HG02678 (cell line): ENCODE results near the gene TMEM80.
"Not testable (repeated sequence)": the region's sequence is repeated elsewhere in the genome, so short reads cannot be mapped to it uniquely, and the experiment has no call there.

Experiments used
- ATAC-seq: cut with Tn5 transposase; IDR thresholded peaks from one replicate; pipeline ENCODE4 v1.9.1; 2021; ENCODE audit warnings: mild to moderate bottlenecking, moderate library complexity; ENCODE audit not compliant: unreplicated experiment

TMEM80 gene

GRCh38 chr11:695538-696248 lies at the start of gene TMEM80:
TMEM80 (plus strand) TSS chr11:695816; CDS start chr11:695828, 12 bp downstream.
- peak; percentile 73 for ATAC-seq

DNA sequence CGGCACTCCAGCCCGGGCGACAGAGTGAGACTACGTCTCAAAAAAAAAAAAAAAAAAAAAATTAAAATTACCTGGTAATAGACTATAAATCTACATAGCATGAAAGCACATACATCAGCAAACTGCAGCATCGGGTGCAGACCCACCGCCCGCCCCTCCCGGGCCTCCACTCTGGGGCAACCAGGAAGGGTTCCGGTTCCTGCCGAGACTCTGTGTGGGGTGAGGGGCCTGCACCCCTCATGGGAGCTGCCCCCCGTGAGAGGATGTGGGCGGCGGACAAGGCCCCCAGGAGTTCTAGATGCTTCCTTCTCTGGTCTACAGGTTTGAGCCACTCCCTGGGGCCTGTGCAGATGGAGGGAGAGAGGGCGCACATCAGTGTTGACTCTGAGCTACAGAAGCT lies 49.4 kb upstream of the TMEM80 start:
- no peak for ATAC-seq

DNA sequence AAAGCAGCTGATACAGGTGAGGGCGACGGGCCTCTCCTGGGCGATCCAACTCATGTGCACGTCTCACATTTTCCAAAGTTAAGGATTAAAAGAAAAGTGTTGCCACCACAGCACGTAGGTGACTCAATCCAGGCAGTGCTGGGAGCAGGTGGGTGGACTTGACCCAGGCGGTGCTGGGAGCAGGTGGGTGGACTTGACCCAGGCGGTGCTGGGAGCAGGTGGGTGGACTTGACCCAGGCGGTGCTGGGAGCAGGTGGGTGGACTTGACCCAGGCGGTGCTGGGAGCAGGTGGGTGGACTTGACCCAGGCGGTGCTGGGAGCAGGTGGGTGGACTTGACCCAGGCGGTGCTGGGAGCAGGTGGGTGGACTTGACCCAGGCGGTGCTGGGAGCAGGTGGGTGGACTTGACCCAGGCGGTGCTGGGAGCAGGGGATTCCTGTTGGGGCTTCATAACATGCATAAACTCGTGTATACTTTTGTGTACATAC lies 47.9 kb upstream of the TMEM80 start:
- ATAC-seq = not testable (repeated sequence)

- ATAC-seq = no peak
These were observed 45.1 kb upstream of the TMEM80 start for GRCh38 chr11:650482-650881.

DNA sequence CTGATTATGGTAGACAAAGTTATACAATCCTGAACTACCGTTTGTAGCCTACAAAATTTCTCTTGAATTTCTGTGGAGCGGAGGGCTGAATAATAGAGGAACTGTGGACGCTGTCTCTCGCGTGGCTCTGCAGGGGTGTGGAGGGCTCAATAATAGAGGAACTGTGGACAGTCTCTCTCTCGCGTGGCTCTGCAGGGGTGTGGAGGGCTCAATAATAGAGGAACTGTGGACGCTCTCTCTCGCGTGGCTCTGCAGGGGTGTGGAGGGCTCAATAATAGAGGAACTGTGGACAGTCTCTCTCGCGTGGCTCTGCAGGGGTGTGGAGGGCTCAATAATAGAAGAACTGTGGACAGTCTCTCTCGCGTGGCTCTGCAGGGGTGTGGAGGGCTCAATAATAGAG lies 42.5 kb upstream of the TMEM80 start:
- ATAC-seq = not testable (repeated sequence)

DNA sequence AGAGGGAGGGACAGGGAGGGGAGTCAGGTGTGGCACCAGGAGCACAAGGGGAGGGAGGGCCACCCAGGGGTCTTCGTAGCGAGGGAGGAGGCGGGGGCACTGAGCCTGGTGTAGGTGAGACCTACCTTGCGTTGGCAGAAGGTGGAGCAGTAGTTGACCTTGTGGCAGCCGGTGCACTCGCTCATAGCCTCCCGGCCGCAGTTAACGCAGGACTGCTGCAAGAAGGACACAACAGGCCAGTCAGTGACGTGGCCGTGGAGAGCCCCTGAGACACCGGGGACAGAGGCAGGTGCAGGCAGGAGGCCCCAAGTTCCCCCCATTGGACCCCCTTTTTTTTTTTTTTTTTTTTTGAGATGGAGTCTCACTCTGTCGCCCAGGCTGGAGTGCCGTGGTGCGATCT lies 41.8 kb upstream of the TMEM80 start:
- ATAC-seq = no peak

DNA sequence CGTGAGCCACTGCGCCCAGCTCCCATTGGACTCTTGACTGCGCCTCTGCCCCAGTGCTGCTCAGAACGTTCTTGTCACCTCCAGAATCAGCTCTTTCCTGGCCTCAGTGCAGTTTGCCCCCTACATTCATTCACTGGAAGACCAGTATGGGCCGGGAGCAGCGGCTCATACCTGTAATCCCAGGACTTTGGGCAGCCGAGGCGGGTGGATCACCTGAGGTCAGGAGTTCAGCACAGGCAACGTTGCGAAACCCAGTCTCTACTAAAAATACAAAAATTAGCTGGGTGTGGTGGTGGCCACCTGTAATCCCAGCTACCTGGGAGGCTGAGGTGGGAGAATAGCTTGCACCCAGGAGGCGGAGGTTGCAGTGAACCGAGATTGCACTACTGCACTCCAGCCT lies 41.2 kb upstream of the TMEM80 start:
- not testable (repeated sequence) for ATAC-seq

- no peak for ATAC-seq
These were observed 40.4 kb upstream of the TMEM80 start for GRCh38 chr11:655036-655726.

DNA sequence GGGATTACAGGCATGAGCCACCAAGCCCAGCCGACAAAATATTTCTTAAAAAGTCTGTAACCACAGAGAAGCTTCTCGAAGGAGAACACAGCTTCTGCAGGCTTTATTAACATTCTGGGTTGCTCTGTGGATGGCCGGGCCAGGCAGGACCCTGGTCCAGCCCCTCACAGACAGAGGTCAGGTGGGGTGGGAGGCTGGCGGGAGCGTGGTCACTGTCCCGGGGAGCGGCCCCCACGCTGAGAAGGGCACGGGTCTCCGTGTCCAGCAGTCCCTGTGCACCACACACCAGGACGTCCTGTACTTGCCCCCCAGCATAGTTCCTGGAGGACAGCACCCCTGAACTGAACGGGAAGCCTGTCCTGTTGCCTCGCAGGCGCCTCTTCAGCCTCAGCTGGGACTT lies 39.2 kb upstream of the TMEM80 start:
- ATAC-seq = no peak

- ATAC-seq = no peak
These were observed 38.8 kb upstream of the TMEM80 start for GRCh38 chr11:656866-657265.

DNA sequence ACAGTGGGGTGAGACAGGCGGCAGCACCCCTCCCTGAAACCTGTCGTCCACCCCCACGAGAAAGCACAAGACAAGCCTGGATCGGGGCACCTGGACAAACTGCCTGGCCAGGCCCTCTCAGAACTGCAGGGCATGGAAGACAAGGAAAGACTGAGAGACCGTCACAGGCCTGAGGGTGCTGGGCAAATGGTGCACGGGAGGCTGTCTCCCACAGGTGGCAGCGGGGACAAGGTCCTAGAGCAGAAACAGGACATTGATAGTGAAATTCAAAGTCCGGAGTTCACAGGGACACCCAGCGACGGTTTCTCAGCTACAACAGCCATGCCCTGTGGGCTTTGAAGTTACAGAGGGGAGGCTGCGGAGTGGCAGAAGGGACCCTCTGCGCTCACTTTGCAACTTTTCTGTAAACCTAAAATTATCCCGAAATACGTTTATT lies 37.9 kb upstream of the TMEM80 start:
- no peak for ATAC-seq

DNA sequence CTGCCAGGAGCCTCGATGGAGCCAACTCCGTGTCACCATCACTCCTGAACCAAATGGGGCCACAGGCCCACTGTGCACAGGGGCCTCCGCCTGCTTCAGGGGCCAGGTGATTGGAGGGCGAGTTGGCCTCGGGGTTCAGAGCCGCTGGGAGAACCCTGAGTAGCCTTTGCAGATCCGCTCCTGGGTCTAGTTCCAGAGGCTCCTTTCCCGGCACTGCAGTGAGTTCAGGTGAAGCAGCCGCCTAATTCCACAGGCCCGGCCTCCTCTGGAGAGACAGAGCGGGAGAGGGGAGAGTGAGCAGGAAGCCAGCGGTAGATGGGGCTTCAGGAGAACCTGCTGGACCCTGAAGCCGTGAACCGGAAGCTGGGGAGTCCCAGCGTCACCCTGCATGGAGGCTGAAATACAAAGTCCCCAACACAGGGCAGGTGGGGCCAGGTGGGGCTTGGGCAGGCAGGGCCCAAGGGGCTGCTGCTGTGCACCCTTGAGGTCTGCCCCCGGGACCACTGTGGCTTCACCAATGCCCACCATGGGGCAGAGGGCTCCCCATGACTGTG lies 36.0 kb upstream of the TMEM80 start:
- ATAC-seq = no peak

DNA sequence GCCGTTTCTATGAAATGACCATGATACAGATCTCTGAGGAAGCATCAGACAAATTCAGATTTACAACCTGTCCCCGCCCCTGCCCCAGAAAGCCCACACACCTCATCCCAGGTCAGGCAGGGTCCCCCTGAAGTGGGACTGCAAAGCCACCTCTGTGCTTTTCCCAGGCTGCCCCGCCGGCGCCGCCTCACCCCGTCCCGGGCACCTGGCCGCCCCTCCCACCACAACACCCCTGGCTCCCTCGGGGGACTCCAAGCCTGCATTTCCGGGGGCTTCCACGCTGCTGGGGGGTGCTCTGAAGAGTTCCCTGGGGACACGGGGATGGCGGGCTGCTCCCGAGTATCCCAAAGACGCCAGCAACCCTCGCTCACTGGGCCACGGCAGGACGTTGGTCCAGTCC lies 35.3 kb upstream of the TMEM80 start:
- no peak for ATAC-seq

- no peak for ATAC-seq
These were observed 34.8 kb upstream of the TMEM80 start for GRCh38 chr11:660681-661444.

DNA sequence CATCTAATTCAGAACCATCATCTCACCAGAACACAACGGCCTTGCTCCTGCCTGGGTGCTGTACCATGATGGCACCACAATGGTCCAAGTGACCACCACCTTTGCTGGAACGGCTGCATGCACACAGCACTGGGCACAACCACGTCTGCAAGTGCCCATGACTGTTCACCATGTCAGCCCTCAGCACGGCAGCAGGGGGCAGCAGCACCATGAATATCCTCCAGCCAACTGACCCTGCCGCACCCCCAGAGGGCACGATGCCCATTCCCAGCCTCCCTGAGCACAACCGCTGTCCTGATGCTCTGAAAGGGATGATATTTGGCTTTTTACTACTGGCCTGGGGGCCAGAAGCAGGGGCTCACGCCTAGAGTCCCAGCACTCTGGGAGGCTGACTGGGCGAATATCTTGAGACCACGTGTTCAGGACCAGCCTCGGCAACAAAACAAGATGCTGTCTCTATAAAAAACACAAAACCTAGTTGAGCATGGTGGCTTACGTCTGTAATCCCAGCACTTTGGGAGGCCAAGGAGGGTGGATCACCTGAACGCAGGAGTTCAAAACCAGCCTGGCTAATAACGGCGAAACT lies 32.8 kb upstream of the TMEM80 start:
- ATAC-seq = no peak

DNA sequence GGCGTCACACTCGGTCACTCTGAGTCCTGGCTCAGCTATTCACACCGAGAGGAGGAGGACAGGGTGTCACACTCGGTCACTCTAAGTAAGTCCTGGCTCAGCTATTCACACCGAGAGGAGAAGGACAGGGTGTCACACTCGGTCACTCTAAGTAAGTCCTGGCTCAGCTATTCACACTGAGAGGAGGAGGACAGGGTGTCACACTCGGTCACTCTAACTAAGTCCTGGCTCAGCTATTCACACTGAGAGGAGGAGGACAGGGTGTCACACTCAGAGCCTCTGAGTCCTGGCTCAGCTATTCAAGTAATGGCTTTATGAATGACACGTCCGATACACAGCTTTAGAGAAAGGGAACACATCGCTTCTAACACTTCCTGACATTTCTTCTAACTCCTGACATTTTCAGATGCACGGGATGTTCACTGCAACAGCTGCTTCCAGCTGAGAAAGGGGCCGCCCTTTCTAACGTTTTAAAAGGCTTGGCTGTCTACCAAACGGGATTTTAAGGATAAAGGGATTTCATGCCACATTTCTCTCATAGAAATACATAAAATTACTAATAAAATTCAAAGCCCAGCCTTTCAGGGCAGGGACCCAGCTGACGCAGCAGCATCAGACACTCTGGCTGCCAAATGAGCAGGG lies 30.4 kb upstream of the TMEM80 start:
- ATAC-seq = no peak

DNA sequence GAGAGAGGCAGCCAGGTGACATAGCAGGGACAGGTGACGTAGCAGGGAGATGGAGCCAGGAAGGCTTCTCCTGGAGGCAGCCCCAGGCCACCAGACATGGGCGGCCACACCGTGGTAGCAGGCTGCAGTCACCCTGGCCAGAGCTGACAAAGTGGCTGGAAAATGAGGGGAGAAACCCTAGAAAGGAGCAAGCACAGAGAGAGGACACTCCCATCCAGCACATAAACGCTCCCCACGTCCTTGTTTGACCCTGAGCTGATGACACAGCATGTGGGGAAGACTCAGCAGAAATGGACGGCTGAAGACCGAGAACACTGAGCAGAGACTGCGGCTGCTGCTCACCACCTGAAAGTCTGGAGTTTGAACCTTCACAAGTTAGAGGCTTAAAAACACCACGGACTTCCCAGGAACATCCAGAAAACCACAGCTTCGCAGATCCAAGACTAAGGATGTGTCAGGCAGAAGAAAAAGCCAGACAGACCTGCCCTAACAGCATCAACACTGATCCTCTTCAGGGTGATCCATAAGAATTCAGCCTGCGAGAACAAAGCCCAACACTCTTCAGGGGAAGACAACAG lies 29.8 kb upstream of the TMEM80 start:
- no peak for ATAC-seq

DNA sequence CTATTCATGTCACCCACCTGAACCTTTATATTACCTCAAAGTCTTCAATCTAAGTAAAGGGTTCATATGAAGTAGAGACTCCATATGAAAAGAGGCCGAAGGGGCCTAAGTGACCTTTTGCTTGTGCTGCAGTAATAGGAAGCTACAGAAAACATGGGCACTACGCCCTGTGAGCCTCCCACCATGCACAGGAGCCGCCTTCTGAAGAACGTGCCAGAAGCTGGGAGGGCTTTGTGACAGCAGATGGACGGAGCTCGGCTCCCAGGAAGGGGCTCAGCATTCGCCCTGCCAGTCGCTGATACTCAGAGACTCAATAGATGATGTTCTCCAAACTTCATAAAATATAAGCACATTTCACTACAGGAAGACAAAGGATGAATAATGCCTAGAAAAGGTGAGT lies 21.8 kb upstream of the TMEM80 start:
- no peak for ATAC-seq

DNA sequence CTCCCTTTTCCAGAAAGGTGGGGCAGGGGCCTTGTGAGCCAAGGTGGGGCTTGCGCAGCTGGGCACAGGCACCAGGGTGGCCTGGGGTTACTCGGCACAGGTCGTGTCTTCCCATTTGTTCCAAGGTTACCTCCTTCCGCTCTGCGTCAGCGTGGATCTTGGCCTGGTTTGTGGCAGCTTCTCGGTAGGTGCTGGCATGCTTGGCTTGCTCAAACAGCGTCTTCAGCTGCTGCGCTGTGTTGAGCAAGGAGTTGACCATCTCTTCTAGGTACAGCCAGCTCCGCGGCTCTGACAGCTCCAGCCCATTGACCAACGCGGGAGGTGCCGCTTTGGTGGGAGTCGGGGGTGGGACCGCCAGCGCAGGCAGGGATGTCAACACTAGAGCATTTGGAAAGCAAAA lies 21.2 kb upstream of the TMEM80 start:
- ATAC-seq = no peak

DNA sequence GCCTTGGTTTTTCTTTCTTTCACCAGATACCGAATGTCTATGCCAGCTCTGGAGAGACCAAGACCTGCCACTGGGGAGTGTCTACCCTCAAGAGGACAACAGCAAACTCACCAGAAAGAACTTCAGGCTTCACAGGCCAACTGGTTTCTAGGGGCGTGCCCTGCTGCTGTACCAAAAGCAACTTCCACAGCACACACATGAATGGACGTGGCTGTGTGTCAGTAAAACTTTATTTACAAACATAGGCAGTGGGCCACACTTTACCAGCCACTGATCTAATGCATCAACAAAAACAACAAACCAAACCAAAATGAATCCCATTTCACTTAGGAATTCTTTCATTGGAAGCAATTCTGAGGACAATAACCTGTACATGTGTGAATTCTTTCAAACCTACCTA lies 17.3 kb upstream of the TMEM80 start:
- no peak for ATAC-seq
